GM12878 (cell line): ENCODE measurements around the gene SUPT4H1. TPM values are rescaled to one million over a fixed set of nuclear protein-coding genes. Genes with fewer than 3 reads are reported as not detected.

Source experiments
- BHLHE40 ChIP-seq, 2 experiments: fragments of 450-650 bp in 1 of 2; IDR thresholded peaks; 2 replicates each; pipeline ENCODE4 v1.6.1; 2011 to 2017; ENCODE audit warnings: low read depth in 2 of 2, borderline replicate concordance in 1 of 2, improper control_type of control experiment in 1 of 2, low read length in 1 of 2, mild to moderate bottlenecking in 1 of 2
- CREB1 ChIP-seq: IDR thresholded peaks from 2 replicates; pipeline ENCODE4 v1.6.1; 2012; ENCODE audit warnings: low read depth, mild to moderate bottlenecking, inconsistent platforms
- CTCF ChIP-seq, 3 experiments: IDR thresholded peaks in 2 of 3; conservative IDR thresholded peaks in 1 of 3; 2 replicates each; pipeline ENCODE4 v1.5.1; 2011; ENCODE audit warnings: low read depth in 3 of 3, low read length in 3 of 3, mild to moderate bottlenecking in 3 of 3, control low read depth in 2 of 3, moderate library complexity in 2 of 3, inconsistent platforms in 1 of 3, mixed read lengths in 1 of 3; ENCODE audit not compliant: control insufficient read depth in 2 of 3, insufficient read depth in 1 of 3; ENCODE audit errors: extremely low read depth in 1 of 3
- ETV6 ChIP-seq, 2 experiments: fragments of 450-650 bp in 1 of 2; IDR thresholded peaks in 1 of 2; conservative IDR thresholded peaks in 1 of 2; 2 replicates each; pipeline ENCODE4 v1.6.1; 2014; ENCODE audit warnings: antibody characterized with exemption in 1 of 2, borderline replicate concordance in 1 of 2, low read depth in 1 of 2, mild to moderate bottlenecking in 1 of 2, moderate library complexity in 1 of 2
- GATAD2B ChIP-seq: fragments of 450-650 bp; conservative IDR thresholded peaks from 2 replicates; pipeline ENCODE4 v1.6.1; 2017; ENCODE audit warnings: low read depth, mild to moderate bottlenecking, moderate library complexity
- IRF3 ChIP-seq: fragments of 450-650 bp; IDR thresholded peaks from 2 replicates; pipeline ENCODE4 v1.6.1; 2014; ENCODE audit warnings: mild to moderate bottlenecking
- IRF4 ChIP-seq: IDR thresholded peaks from 2 replicates; pipeline ENCODE4 v1.6.1; 2011; ENCODE audit warnings: low read depth, low read length
- POLR2A ChIP-seq: IDR thresholded peaks from 2 replicates; pipeline ENCODE4 v1.6.1; 2011; ENCODE audit warnings: low read depth, mild to moderate bottlenecking, low read length
- RAD21 ChIP-seq: IDR thresholded peaks from 2 replicates; pipeline ENCODE4 v1.6.1; 2011; ENCODE audit warnings: mild to moderate bottlenecking, low read depth, low read length, moderate library complexity; ENCODE audit not compliant: insufficient read depth
- SKIL ChIP-seq: fragments of 450-650 bp; IDR thresholded peaks from 2 replicates; pipeline ENCODE4 v1.6.1; 2017; ENCODE audit warnings: mild to moderate bottlenecking, low read depth, inconsistent platforms; ENCODE audit not compliant: poor library complexity, severe bottlenecking
- SMARCA5 ChIP-seq: fragments of 450-650 bp; IDR thresholded peaks from 2 replicates; pipeline ENCODE4 v1.6.1; 2017; ENCODE audit warnings: mild to moderate bottlenecking
- SP1 ChIP-seq: IDR thresholded peaks from one replicate; pipeline ENCODE4 v1.6.1; 2011; ENCODE audit warnings: low read depth, low read length
- SREBF1 ChIP-seq: IDR thresholded peaks from 2 replicates; pipeline ENCODE4 v1.6.1; 2012; ENCODE audit warnings: mild to moderate bottlenecking, low read length
- YBX1 ChIP-seq: fragments of 450-650 bp; IDR thresholded peaks from 2 replicates; pipeline ENCODE4 v1.6.1; 2016; ENCODE audit warnings: antibody characterized with exemption
- polyA plus RNA-seq, 11 experiments: library from polyadenylated mRNA; depleted of rRNA in 4 of 11; unstranded in 6 of 11; stranded (reverse) in 5 of 11; fragments of >200 nt; fragmentation: Nextera tagmentation in 4 of 11; fragmentation: Illumina TruSeq in 1 of 11; extraction: Ambion mirVana in 4 of 11; extraction: Trizol in 1 of 11; gene quantifications; 1 replicate in 1 of 11; 2 replicates in 10 of 11; pipeline versions ENCODE4 v1.2.1 to v1.2.3, GENCODE V29; 2011 to 2016; ENCODE audit warnings: inconsistent platforms in 2 of 11, missing spikeins in 2 of 11, low read depth in 1 of 11
- total RNA-seq, 4 experiments: library from RNA; depleted of rRNA in 3 of 4; stranded (reverse); fragments of >200 nt in 3 of 4; fragmentation: Illumina TruSeq in 1 of 4; extraction: Trizol in 1 of 4; gene quantifications; 2 replicates each; pipeline versions ENCODE4 v1.2.1 to v1.2.3, GENCODE V29; 2013 to 2021
- TF ChIP-seq, protein P1 (sequence below): fragments of 450-650 bp; IDR thresholded peaks from 2 replicates; pipeline ENCODE4 v1.6.1; 2017; ENCODE audit warnings: antibody characterized with exemption, mild to moderate bottlenecking, moderate library complexity
- TF ChIP-seq, protein P2 (sequence below): fragments of 450-650 bp; IDR thresholded peaks from 2 replicates; pipeline ENCODE4 v1.6.1; 2016; ENCODE audit warnings: mild to moderate bottlenecking, moderate library complexity, borderline replicate concordance

Gene SUPT4H1
- total and polyA plus RNA-seq, 10 of the 15 experiments (the other 5 are each of a cell fraction or from before 2014, with no cell fraction given), result 83.8 to 293 (median 128) TPM

DNA sequence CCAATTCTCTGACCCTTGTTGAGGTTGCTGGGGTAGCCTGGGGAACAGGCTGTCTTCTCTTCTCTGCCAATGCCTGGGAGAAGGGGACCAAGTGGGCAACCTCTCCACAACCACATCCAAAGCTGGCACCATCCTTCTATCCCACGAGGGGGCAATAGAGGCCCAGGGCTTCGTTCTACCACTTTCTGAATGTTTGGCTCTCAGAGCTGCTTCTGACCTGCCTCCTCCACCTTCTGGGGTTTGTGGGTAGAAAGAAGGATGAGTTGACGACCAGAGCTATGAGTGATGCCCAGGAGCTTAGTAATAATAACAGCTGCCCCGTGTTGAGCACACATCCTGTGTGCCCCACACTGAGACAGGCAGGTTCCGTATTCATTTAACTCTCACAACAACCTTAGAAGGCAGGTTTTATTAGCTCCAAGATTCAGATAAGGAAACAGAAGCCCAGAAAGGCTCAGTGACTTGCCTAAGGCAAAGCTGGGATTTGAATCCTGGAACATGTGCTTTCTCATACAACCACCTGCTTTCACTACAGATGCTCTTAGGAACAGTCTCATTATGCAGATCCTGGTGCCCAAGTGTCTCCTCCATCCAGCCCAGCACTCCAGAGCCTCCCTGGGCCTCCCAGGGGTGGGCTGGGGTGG lies 34.5 kb downstream of the SUPT4H1 start (continued):
- TF ChIP-seq IRF3, result no peak
- peak; percentile 22; the same call in 1 of the 2 replicates for TF ChIP-seq POLR2A
- TF ChIP-seq, protein P1, sequence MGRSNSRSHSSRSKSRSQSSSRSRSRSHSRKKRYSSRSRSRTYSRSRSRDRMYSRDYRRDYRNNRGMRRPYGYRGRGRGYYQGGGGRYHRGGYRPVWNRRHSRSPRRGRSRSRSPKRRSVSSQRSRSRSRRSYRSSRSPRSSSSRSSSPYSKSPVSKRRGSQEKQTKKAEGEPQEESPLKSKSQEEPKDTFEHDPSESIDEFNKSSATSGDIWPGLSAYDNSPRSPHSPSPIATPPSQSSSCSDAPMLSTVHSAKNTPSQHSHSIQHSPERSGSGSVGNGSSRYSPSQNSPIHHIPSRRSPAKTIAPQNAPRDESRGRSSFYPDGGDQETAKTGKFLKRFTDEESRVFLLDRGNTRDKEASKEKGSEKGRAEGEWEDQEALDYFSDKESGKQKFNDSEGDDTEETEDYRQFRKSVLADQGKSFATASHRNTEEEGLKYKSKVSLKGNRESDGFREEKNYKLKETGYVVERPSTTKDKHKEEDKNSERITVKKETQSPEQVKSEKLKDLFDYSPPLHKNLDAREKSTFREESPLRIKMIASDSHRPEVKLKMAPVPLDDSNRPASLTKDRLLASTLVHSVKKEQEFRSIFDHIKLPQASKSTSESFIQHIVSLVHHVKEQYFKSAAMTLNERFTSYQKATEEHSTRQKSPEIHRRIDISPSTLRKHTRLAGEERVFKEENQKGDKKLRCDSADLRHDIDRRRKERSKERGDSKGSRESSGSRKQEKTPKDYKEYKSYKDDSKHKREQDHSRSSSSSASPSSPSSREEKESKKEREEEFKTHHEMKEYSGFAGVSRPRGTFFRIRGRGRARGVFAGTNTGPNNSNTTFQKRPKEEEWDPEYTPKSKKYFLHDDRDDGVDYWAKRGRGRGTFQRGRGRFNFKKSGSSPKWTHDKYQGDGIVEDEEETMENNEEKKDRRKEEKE, result no peak
- TF ChIP-seq CTCF (IDR thresholded peaks at IDR 0.05 in 2 of 3, conservative IDR thresholded peaks at IDR 0.05 in 1 of 3; ENCODE audit: control insufficient read depth in 2 of 3, extremely low read depth in 1 of 3, insufficient read depth in 1 of 3, low read depth in 3 of 3, low read length in 3 of 3), result peak; percentile 78 to 91 (median 87)
- peak; percentile 63; the same call in 1 of the 2 replicates for TF ChIP-seq IRF4
- no peak for TF ChIP-seq YBX1
- TF ChIP-seq SMARCA5, result 0 out of 2 replicates have a peak, but pooled peaks have one; percentile 50
- TF ChIP-seq SKIL, result peak; percentile 40
- TF ChIP-seq SP1, result peak; percentile 7
- no peak for TF ChIP-seq SREBF1
- TF ChIP-seq, protein P2, sequence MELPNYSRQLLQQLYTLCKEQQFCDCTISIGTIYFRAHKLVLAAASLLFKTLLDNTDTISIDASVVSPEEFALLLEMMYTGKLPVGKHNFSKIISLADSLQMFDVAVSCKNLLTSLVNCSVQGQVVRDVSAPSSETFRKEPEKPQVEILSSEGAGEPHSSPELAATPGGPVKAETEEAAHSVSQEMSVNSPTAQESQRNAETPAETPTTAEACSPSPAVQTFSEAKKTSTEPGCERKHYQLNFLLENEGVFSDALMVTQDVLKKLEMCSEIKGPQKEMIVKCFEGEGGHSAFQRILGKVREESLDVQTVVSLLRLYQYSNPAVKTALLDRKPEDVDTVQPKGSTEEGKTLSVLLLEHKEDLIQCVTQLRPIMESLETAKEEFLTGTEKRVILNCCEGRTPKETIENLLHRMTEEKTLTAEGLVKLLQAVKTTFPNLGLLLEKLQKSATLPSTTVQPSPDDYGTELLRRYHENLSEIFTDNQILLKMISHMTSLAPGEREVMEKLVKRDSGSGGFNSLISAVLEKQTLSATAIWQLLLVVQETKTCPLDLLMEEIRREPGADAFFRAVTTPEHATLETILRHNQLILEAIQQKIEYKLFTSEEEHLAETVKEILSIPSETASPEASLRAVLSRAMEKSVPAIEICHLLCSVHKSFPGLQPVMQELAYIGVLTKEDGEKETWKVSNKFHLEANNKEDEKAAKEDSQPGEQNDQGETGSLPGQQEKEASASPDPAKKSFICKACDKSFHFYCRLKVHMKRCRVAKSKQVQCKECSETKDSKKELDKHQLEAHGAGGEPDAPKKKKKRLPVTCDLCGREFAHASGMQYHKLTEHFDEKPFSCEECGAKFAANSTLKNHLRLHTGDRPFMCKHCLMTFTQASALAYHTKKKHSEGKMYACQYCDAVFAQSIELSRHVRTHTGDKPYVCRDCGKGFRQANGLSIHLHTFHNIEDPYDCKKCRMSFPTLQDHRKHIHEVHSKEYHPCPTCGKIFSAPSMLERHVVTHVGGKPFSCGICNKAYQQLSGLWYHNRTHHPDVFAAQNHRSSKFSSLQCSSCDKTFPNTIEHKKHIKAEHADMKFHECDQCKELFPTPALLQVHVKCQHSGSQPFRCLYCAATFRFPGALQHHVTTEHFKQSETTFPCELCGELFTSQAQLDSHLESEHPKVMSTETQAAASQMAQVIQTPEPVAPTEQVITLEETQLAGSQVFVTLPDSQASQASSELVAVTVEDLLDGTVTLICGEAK, result no peak
- TF ChIP-seq CREB1, result no peak
- peak; percentile 93 for TF ChIP-seq RAD21
- TF ChIP-seq GATAD2B, result no peak
- TF ChIP-seq BHLHE40 (IDR thresholded peaks at IDR 0.05; ENCODE audit: borderline replicate concordance in 1 of 2, low read depth in 2 of 2, low read length in 1 of 2), result peak in 1 of 2 experiments; percentile 8; a peak in 1 of 4 replicates
- 0 out of 4 replicates have a peak, but pooled peaks of 1 of the 2 experiments have one; percentile 20 for TF ChIP-seq ETV6 (conservative IDR thresholded peaks at IDR 0.05 in 1 of 2, IDR thresholded peaks at IDR 0.05 in 1 of 2; ENCODE audit: borderline replicate concordance in 1 of 2, low read depth in 1 of 2)
